Measurements from ENCODE around the gene DCTD.

The DCTD gene

DNA sequence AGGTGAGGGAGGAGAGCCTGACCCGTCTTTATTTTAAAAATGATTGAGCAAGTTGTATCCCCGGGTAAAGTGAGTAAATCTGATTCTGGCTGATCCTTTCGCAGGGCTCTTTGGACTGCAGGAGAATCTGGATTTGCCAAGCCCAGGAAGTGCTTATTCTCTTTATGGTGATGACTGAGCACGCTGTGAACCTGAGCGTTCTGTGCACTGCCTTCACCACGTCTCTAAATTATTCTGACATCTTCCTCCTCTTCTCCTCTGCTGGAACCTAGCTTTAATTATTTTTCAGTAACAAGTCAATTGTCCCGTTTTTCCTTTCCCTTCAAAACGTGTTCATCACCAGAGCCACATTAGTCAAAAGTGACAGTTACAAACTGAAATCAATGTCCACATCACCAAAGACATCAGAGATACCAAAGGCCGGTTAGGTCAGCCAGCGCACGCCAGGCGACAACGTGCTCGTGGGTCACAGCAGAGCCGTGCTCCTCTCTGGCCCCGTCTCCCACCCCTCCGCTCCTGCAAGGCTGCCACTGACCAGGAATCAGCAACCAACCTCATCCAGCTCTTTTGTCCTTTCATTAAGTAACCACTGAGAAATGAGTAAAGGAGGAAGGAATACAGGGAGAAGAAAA, 74.3 kb downstream of the DCTD start:
- Histone ChIP-seq H3K4me3 (ENCODE audit: low read length in 2 of 2) (no peak overlapping the region), H3K36me3 (ENCODE audit: control insufficient read depth in 2 of 2, insufficient read depth in 2 of 2, low read length in 2 of 2) (no peaks in the 10 kb centered on the region), H3K9ac (ENCODE audit: low read length in 2 of 2) (no peak overlapping the region)

DNA sequence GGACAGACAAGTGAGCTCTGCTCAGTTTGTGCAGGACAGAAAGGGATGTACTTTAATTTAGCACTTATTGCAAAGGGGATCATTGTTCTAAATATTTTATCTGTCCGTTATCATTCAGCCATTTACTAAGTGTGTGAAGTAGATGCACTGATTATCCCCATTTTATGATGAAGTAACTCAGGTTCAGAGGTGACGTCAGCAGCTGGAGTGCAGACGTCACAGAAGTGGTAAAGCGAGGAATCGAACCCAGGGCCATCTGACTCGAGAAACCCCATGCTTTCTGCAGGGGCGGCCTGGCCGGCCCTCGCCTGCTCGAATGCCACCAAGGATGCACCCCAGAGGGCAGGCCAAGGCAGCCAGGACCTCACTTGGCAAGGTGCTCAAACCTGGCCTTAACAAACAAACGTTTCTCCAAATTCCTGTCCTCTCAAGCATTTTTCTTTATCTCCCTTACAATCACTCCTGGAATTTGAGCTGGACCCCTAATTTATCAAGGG, 75.0 kb downstream of the DCTD start:
- H3K27me3 ChIP-seq (ENCODE audit: control insufficient read depth in 1 of 2, insufficient read depth in 2 of 2, low read length in 2 of 2), result peaks cover 0 to 2% of the 10 kb centered on the region in 2 donors
- no peak overlapping the region for H3K9ac ChIP-seq (ENCODE audit: low read length in 2 of 2)
- no peak overlapping the region for H3K4me3 ChIP-seq (ENCODE audit: low read length in 2 of 2)
- no peaks in the 10 kb centered on the region for H3K4me1 ChIP-seq (ENCODE audit: control insufficient read depth, insufficient read depth, low read length)
- no peaks in the 10 kb centered on the region for H3K9me3 ChIP-seq (ENCODE audit: control insufficient read depth in 2 of 2, low read length in 2 of 2)
- H3K36me3 ChIP-seq (ENCODE audit: control insufficient read depth in 2 of 2, insufficient read depth in 2 of 2, low read length in 2 of 2), result no peaks in the 10 kb centered on the region
- H3K27ac ChIP-seq (ENCODE audit: low read length), result no peak overlapping the region

More for the DNA sequence above, 74.3 kb downstream of the DCTD start:
- peaks cover 0 to 2% of the 10 kb centered on the region in 2 donors for H3K27me3 ChIP-seq (ENCODE audit: control insufficient read depth in 1 of 2, insufficient read depth in 2 of 2, low read length in 2 of 2)
- no peaks in the 10 kb centered on the region for H3K4me1 ChIP-seq (ENCODE audit: control insufficient read depth, insufficient read depth, low read length)
- H3K9me3 ChIP-seq (ENCODE audit: control insufficient read depth in 2 of 2, low read length in 2 of 2), result no peaks in the 10 kb centered on the region
- no peak overlapping the region for H3K27ac ChIP-seq (ENCODE audit: low read length)

GRCh38 chr4:182840108-182840507, 77.1 kb downstream of the DCTD start:
- Histone ChIP-seq H3K4me3 (ENCODE audit: low read length in 2 of 2) (no peak overlapping the region), H3K36me3 (ENCODE audit: control insufficient read depth in 2 of 2, insufficient read depth in 2 of 2, low read length in 2 of 2) (no peaks in the 10 kb centered on the region), H3K9ac (ENCODE audit: low read length in 2 of 2) (no peak overlapping the region), H3K27ac (ENCODE audit: low read length) (no peak overlapping the region), H3K9me3 (ENCODE audit: control insufficient read depth in 2 of 2, low read length in 2 of 2) (no peaks in the 10 kb centered on the region), H3K27me3 (ENCODE audit: control insufficient read depth in 1 of 2, insufficient read depth in 2 of 2, low read length in 2 of 2) (peaks cover 5 to 7% of the 10 kb centered on the region in 2 donors), H3K4me1 (ENCODE audit: control insufficient read depth, insufficient read depth, low read length) (no peaks in the 10 kb centered on the region)

Measured in stomach smooth muscle (tissue), 2 donors.